Hematopoietic multipotent progenitor cell treated with erythropoietin and hydrocortisone succinate and interleukin-3 and kit ligand, for 8 days (in vitro differentiated cells): ENCODE data around the gene SLC25A46.
"Not testable (repeated sequence)": the region's sequence is repeated elsewhere in the genome, so short reads cannot be mapped to it uniquely, and the experiment has no call there.

Experiments
- DNase-seq: peaks from one replicate; pipeline ENCODE4 v3.0.0-alpha.2; 2015

Gene SLC25A46

GRCh38 chr5:110738812-110739651, at the start of gene SLC25A46:
TSS of gene SLC25A46 (plus strand) at chr5:110739007. CDS start at chr5:110739120, 113 bp downstream.
- DNase-seq = peak; percentile 93

- DNase-seq = not testable (repeated sequence)
Measured at GRCh38 chr5:110690587-110690986, 48.2 kb upstream of the SLC25A46 start.

GRCh38 chr5:110692669-110693068, 46.1 kb upstream of the SLC25A46 start:
- DNase-seq = not testable (repeated sequence)

- DNase-seq = no peak
Measured at GRCh38 chr5:110702300-110702699, 36.5 kb upstream of the SLC25A46 start.

- no peak for DNase-seq
Measured at GRCh38 chr5:110702704-110703103, 36.1 kb upstream of the SLC25A46 start.

GRCh38 chr5:110703481-110703880, 35.3 kb upstream of the SLC25A46 start:
- no peak for DNase-seq

GRCh38 chr5:110705349-110705748, 33.5 kb upstream of the SLC25A46 start:
- no peak for DNase-seq

GRCh38 chr5:110707260-110707844, 31.5 kb upstream of the SLC25A46 start:
- no peak for DNase-seq

- DNase-seq = peak; percentile 12
Measured at GRCh38 chr5:110716247-110717245, 22.3 kb upstream of the SLC25A46 start.

- no peak for DNase-seq
Measured at GRCh38 chr5:110718311-110718710, 20.5 kb upstream of the SLC25A46 start.

GRCh38 chr5:110726249-110727024, 12.4 kb upstream of the SLC25A46 start, which contains the start of gene TMEM232:
TSS of gene TMEM232 (minus strand) at chr5:110726671. CDS start at chr5:110667352, 59,319 bp downstream.
- peak; percentile 90 for DNase-seq

- peak; percentile 43 for DNase-seq
Measured at GRCh38 chr5:110727025-110727314, 11.8 kb upstream of the SLC25A46 start.

GRCh38 chr5:110731499-110731898, 7.3 kb upstream of the SLC25A46 start:
- DNase-seq = not testable (repeated sequence)

- DNase-seq = no peak
Measured at GRCh38 chr5:110734101-110734500, 4.7 kb upstream of the SLC25A46 start.

- no peak for DNase-seq
Measured at GRCh38 chr5:110735556-110735955, 3.3 kb upstream of the SLC25A46 start.

GRCh38 chr5:110736753-110737152, 2.1 kb upstream of the SLC25A46 start:
- DNase-seq = no peak

GRCh38 chr5:110738503-110738811, 350 bp upstream of the SLC25A46 start:
- DNase-seq = no peak

- DNase-seq = no peak
Measured at GRCh38 chr5:110751902-110752762, 13.3 kb downstream of the SLC25A46 start.

- DNase-seq = no peak
Measured at GRCh38 chr5:110752953-110753352, 14.1 kb downstream of the SLC25A46 start.

GRCh38 chr5:110753600-110753999, 14.8 kb downstream of the SLC25A46 start:
- DNase-seq = peak; percentile 53

GRCh38 chr5:110754181-110754580, 15.4 kb downstream of the SLC25A46 start:
- DNase-seq = no peak
